Esophagus squamous epithelium (tissue), 4 donors: ENCODE results near the gene OPCML.

ENCODE experiments used
- CTCF ChIP-seq, 6 experiments: fragments of 450-650 bp in 4 of 6; fragments of 200-600 bp in 2 of 6; sonication (generic) in 2 of 6; IDR thresholded peaks; one replicate each; pipeline ENCODE4 v1.5.1; 2016 to 2019; ENCODE audit warnings: antibody characterized with exemption in 6 of 6, mild to moderate bottlenecking in 4 of 6, moderate library complexity in 4 of 6
- POLR2A ChIP-seq, 4 donors: fragments of 450-650 bp; IDR thresholded peaks; one replicate each; pipeline ENCODE4 v1.6.1; 2017; ENCODE audit warnings: antibody characterized with exemption in 4 of 4, mild to moderate bottlenecking in 4 of 4, moderate library complexity in 3 of 4

DNA sequence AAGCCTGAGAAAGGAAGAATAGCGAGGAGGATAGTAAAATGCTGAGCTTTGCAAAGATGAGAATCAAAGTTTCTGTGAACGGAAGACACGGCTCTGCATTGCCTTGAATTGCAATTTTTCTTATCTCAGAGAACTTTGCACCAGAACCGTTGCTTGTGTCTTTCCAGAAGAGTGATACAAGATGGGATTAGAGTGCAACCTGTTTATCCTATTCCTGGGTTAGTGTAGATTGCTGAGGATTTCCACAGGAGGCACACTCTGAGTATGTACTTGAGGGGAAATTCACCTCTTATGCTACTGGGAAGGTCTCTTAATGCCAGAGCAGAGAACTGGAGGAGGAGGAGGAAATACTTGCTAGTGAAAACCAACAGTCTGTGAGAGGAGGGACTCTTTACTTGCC is 377.5 kb downstream of the OPCML start:
- TF ChIP-seq CTCF (IDR thresholded peaks at IDR 0.05): no peak
- no peak for TF ChIP-seq POLR2A (IDR thresholded peaks at IDR 0.05)
